ENCODE data around the gene TUBGCP6. TPM values are rescaled to one million over a fixed set of nuclear protein-coding genes. Genes with fewer than 3 reads are reported as not detected.

Gene TUBGCP6
- total RNA-seq, 1 donor from 2014 or later, result 65.9 TPM

GRCh38 chr22:50268655-50269113 lies 23.9 kb upstream of the TUBGCP6 start:
- no peak for DNase-seq (ENCODE audit: low spot score in 2 of 2, unreplicated experiment in 2 of 2)
- Mint-ChIP-seq H3K27me3 (ENCODE audit: low read depth) (peaks cover 25% of the 10 kb centered on the region), H3K4me3 (peak overlapping the region; percentile 64), H3K27ac (no peak overlapping the region), H3K9me3 (no peaks in the 10 kb centered on the region), H3K4me1 (peaks cover 19% of the 10 kb centered on the region), H3K36me3 (peaks cover under 1% of the 10 kb centered on the region)
- no peak for TF ChIP-seq CTCF (IDR thresholded peaks at IDR 0.05; ENCODE audit: unreplicated experiment)

GRCh38 chr22:50267591-50268390 lies 23.0 kb upstream of the TUBGCP6 start:
- peaks cover 18% of the 10 kb centered on the region for H3K4me1 Mint-ChIP-seq
- no peaks in the 10 kb centered on the region for H3K36me3 Mint-ChIP-seq
- no peak overlapping the region for H3K4me3 Mint-ChIP-seq
- H3K27me3 Mint-ChIP-seq (ENCODE audit: low read depth), result peaks cover 25% of the 10 kb centered on the region
- DNase-seq (ENCODE audit: low spot score in 2 of 2, unreplicated experiment in 2 of 2), result peak in 1 of 2 experiments; percentile 52
- TF ChIP-seq CTCF (IDR thresholded peaks at IDR 0.05; ENCODE audit: unreplicated experiment), result no peak
- no peaks in the 10 kb centered on the region for H3K9me3 Mint-ChIP-seq
- H3K27ac Mint-ChIP-seq, result no peak overlapping the region

- Mint-ChIP-seq H3K4me1 (peaks cover 21% of the 10 kb centered on the region), H3K27ac (no peak overlapping the region), H3K9me3 (no peaks in the 10 kb centered on the region), H3K4me3 (no peak overlapping the region), H3K36me3 (no peaks in the 10 kb centered on the region), H3K27me3 (ENCODE audit: low read depth) (peaks cover 31% of the 10 kb centered on the region)
- no peak for DNase-seq (ENCODE audit: low spot score in 2 of 2, unreplicated experiment in 2 of 2)
- no peak for TF ChIP-seq CTCF (IDR thresholded peaks at IDR 0.05; ENCODE audit: unreplicated experiment)
These were observed 22.2 kb upstream of the TUBGCP6 start for GRCh38 chr22:50266994-50267393.

GRCh38 chr22:50264946-50265669 lies 20.3 kb upstream of the TUBGCP6 start:
- TF ChIP-seq CTCF (IDR thresholded peaks at IDR 0.05; ENCODE audit: unreplicated experiment), result no peak
- H3K27me3 Mint-ChIP-seq (ENCODE audit: low read depth), result peaks cover 31% of the 10 kb centered on the region
- H3K4me3 Mint-ChIP-seq, result no peak overlapping the region

GRCh38 chr22:50264104-50264745 lies 19.4 kb upstream of the TUBGCP6 start:
- Mint-ChIP-seq H3K36me3 (no peaks in the 10 kb centered on the region), H3K9me3 (no peaks in the 10 kb centered on the region), H3K4me3 (no peak overlapping the region), H3K27me3 (ENCODE audit: low read depth) (peaks cover 25% of the 10 kb centered on the region), H3K27ac (no peak overlapping the region), H3K4me1 (peaks cover 13% of the 10 kb centered on the region)
- no peak for TF ChIP-seq CTCF (IDR thresholded peaks at IDR 0.05; ENCODE audit: unreplicated experiment)
- no peak for DNase-seq (ENCODE audit: low spot score in 2 of 2, unreplicated experiment in 2 of 2)

More at GRCh38 chr22:50264946-50265669, 20.3 kb upstream of the TUBGCP6 start:
- Mint-ChIP-seq H3K4me1 (peaks cover 16% of the 10 kb centered on the region), H3K9me3 (no peaks in the 10 kb centered on the region), H3K27ac (no peak overlapping the region), H3K36me3 (no peaks in the 10 kb centered on the region)
- DNase-seq (ENCODE audit: low spot score in 2 of 2, unreplicated experiment in 2 of 2), result no peak

All from mesothelial cell of epicardium (in vitro differentiated cells).